SK-N-MC (cell line): ENCODE results near the gene ASAH2B.

Experiments
- EZH2 ChIP-seq: fragments of 200-600 bp; sonication (generic); IDR thresholded peaks from one replicate; pipeline ENCODE4 v1.6.1; 2017; ENCODE audit warnings: antibody characterized with exemption
- POLR2AphosphoS5 ChIP-seq: IDR thresholded peaks from 2 replicates; pipeline ENCODE4 v1.6.1; 2012; ENCODE audit warnings: mild to moderate bottlenecking, low read depth, low read length, borderline replicate concordance

- no peak for TF ChIP-seq POLR2AphosphoS5
- TF ChIP-seq EZH2 = no peak
These were observed 66.4 kb downstream of the ASAH2B start for GRCh38 chr10:50805981-50806622.
